GM21526 (cell line): ENCODE measurements around the gene RNF215.

Experiments
- ATAC-seq: cut with Tn5 transposase; IDR thresholded peaks from one replicate; pipeline ENCODE4 v1.9.1; 2021; ENCODE audit warnings: moderate library complexity; ENCODE audit not compliant: unreplicated experiment, low FRiP score

The RNF215 gene

GRCh38 chr22:30334646-30335045 is 52.6 kb downstream of the RNF215 start:
- no peak for ATAC-seq

GRCh38 chr22:30333707-30334087 is 53.5 kb downstream of the RNF215 start:
- ATAC-seq: no peak

GRCh38 chr22:30332994-30333706 is 54.1 kb downstream of the RNF215 start:
- ATAC-seq: no peak

GRCh38 chr22:30332551-30332950 is 54.7 kb downstream of the RNF215 start:
- no peak for ATAC-seq
